ENCODE data around the gene TMEM72.

- TF ChIP-seq REST (IDR thresholded peaks at IDR 0.05) = no peak
- no peak for TF ChIP-seq CTCF (IDR thresholded peaks at IDR 0.05; ENCODE audit: low read depth, low read length, missing input control)
- no peak for TF ChIP-seq TAF1 (conservative IDR thresholded peaks at IDR 0.05)
- no peak for TF ChIP-seq YY1 (IDR thresholded peaks at IDR 0.05)
- TF ChIP-seq RAD21 (IDR thresholded peaks at IDR 0.05) = no peak
- no peak for TF ChIP-seq HNF4G (IDR thresholded peaks at IDR 0.05)
- no peak for TF ChIP-seq ZBTB33 (IDR thresholded peaks at IDR 0.05)
Measured at GRCh38 chr10:44955413-44956070, 44.4 kb downstream of the TMEM72 start.
